Fibroblast of pulmonary artery (primary cell): ENCODE results near the gene CENPP.
A peak's percentile ranks its signal among the peaks of the same experiment; 100 is the strongest.

Experiments used
- DNase-seq: peaks from one replicate; pipeline ENCODE4 v3.0.0-alpha.2; 2010; ENCODE audit warnings: low read depth
- H3K4me3 ChIP-seq: replicated peaks from 2 replicates; pipeline ENCODE4 v1.5.1; 2011; ENCODE audit warnings: low read depth, mild to moderate bottlenecking, control low read depth, low read length, moderate library complexity
- CTCF ChIP-seq: IDR thresholded peaks from 2 replicates; pipeline ENCODE4 v1.5.1; 2011; ENCODE audit warnings: mild to moderate bottlenecking, control low read depth, low read length, inconsistent platforms; ENCODE audit errors: missing control alignments

Gene CENPP

GRCh38 chr9:92439921-92440750, 114.4 kb downstream of the CENPP start:
- no peak overlapping the region for H3K4me3 ChIP-seq

GRCh38 chr9:92440751-92441046, 114.9 kb downstream of the CENPP start:
- DNase-seq, result no peak
- TF ChIP-seq CTCF, result no peak
- no peak overlapping the region for H3K4me3 ChIP-seq

More at GRCh38 chr9:92439921-92440750, 114.4 kb downstream of the CENPP start:
- peak; percentile 65 for DNase-seq
- no peak for TF ChIP-seq CTCF

DNA sequence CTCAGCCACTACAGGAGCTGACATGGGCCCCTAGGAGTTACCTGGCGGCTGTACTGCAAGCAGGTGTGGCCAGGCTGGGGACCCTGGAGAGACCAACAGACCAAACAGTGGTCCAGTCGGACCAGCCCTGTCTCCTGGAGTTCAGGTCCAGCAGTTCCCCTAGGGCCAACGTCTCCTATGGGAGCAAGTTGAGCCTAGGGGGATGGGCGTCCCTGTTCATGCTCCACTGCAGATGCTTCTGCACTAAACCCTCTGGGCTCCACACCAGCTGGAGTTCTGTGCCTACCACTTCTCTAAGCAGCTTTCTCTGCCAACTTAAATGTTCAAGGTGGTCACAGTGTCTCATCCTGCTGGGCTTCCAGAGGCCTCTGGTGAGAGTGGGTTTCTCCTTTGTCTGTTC, 119.1 kb downstream of the CENPP start:
- DNase-seq, result no peak

GRCh38 chr9:92446536-92446935, 120.8 kb downstream of the CENPP start:
- DNase-seq, result no peak
- no peak for TF ChIP-seq CTCF
- no peak overlapping the region for H3K4me3 ChIP-seq

More for the DNA sequence above, 119.1 kb downstream of the CENPP start:
- no peak for TF ChIP-seq CTCF
- H3K4me3 ChIP-seq, result no peak overlapping the region

DNA sequence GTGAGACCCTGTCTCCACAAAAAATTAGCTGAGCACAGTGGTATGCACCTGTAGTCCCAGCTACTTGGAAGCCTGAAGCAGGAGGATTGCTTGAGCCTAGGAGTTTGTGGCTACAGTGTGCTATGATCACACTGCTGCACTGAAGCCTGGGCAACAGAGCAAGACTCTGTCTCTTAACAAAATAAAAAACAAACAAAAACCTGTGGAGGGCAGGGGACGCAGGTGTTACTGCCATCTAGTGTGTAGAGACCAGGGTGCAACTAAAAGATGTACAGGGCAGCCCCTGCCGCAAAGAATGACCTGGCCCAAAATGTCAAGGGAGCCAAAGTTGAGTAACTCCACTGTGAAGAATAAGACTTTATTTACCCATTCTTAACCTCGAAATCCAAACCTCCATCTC, 129.5 kb downstream of the CENPP start:
- DNase-seq, result peak; percentile 10
- peak; percentile 33 for TF ChIP-seq CTCF
- H3K4me3 ChIP-seq, result no peak overlapping the region

GRCh38 chr9:92457576-92457975, 131.8 kb downstream of the CENPP start:
- TF ChIP-seq CTCF, result no peak
- H3K4me3 ChIP-seq, result no peak overlapping the region
- DNase-seq, result no peak

DNA sequence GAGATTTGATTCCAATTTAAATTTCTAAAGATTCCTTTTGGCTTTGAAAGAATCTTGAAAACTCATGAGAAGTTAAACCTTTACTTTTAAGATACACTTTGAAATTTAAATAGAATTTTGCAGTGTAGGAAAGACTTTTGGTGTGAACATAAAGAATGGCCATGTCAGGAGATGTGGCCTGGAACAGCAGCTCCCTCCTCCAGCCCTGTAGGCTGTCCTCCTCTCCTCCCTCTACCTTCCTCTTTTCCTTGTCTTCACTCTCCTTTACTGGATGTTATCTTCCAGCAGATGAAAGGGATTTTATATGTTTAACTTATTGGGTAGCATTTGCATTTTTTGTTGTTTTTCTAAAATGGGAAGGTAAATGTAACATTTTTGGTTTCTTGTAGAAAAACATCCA, 137.6 kb downstream of the CENPP start:
- TF ChIP-seq CTCF, result no peak
- no peak overlapping the region for H3K4me3 ChIP-seq
- no peak for DNase-seq
